Transverse colon (tissue), 4 donors: ENCODE measurements around the gene CISH.

Experiments
- EP300 ChIP-seq: sonication (generic); formaldehyde crosslinking; IDR thresholded peaks from one replicate; pipeline ENCODE4 v1.6.1; 2017; ENCODE audit warnings: antibody characterized with exemption, low read depth
- POLR2AphosphoS5 ChIP-seq, 3 donors: sonication (generic); formaldehyde crosslinking; IDR thresholded peaks; one replicate each; pipeline ENCODE4 v1.6.1; 2016; ENCODE audit warnings: antibody characterized with exemption in 3 of 3
- TF ChIP-seq, protein P1 (sequence below), 5 experiments: fragments of 200-600 bp in 3 of 5; fragments of 450-650 bp in 2 of 5; sonication (generic) in 3 of 5; IDR thresholded peaks; 1 replicate in 2 of 5; 2 replicates in 3 of 5; pipeline ENCODE4 v1.5.1; 2016 to 2017; ENCODE audit warnings: antibody characterized with exemption in 5 of 5, inconsistent platforms in 3 of 5, mild to moderate bottlenecking in 2 of 5, moderate library complexity in 1 of 5

DNA sequence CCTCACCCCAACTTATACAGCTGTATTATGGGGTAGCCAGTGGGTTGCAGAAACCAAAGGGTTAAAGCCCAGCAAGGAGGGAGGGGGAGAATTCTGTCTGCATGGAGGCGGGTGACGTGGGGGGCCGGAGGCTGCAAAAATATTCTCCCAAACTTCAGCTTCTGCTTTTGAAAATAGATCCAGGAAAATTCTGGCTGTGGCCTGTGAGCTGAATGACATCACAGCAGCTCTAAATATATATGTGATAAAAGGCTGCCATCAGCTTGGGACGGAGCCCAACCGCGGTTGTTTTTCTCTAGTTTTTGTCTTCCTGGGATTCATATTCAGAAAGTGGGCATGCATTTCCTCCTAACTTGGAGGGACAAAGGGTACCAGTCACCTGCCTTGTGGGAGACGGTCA, 33.0 kb upstream of the CISH start:
- TF ChIP-seq, protein P1, sequence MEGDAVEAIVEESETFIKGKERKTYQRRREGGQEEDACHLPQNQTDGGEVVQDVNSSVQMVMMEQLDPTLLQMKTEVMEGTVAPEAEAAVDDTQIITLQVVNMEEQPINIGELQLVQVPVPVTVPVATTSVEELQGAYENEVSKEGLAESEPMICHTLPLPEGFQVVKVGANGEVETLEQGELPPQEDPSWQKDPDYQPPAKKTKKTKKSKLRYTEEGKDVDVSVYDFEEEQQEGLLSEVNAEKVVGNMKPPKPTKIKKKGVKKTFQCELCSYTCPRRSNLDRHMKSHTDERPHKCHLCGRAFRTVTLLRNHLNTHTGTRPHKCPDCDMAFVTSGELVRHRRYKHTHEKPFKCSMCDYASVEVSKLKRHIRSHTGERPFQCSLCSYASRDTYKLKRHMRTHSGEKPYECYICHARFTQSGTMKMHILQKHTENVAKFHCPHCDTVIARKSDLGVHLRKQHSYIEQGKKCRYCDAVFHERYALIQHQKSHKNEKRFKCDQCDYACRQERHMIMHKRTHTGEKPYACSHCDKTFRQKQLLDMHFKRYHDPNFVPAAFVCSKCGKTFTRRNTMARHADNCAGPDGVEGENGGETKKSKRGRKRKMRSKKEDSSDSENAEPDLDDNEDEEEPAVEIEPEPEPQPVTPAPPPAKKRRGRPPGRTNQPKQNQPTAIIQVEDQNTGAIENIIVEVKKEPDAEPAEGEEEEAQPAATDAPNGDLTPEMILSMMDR (IDR thresholded peaks at IDR 0.05): no peak
- TF ChIP-seq EP300: no peak
- no peak for TF ChIP-seq POLR2AphosphoS5 (IDR thresholded peaks at IDR 0.05)
